SK-N-MC (cell line): ENCODE results near the gene DSCAM.

ENCODE experiments used
- DNase-seq: peaks from one replicate; pipeline ENCODE4 v3.0.0-alpha.2; 2011; ENCODE audit warnings: low read depth, low spot score
- H3K27ac ChIP-seq: fragments of 200-600 bp; sonication (generic); 2 replicates; pipeline ENCODE4 v1.5.1; 2016; ENCODE audit warnings: mixed run types
- H3K36me3 ChIP-seq: fragments of 200-600 bp; sonication (generic); 2 replicates; pipeline ENCODE4 v1.6.1; 2017; ENCODE audit warnings: antibody characterized with exemption, low read length, mixed read lengths; ENCODE audit not compliant: insufficient read depth
- H3K4me3 ChIP-seq: fragments of 200-600 bp; sonication (generic); 2 replicates; pipeline ENCODE4 v1.5.1; 2016
- H3K9ac ChIP-seq: fragments of 200-600 bp; sonication (generic); 2 replicates; pipeline ENCODE4 v1.8.0; 2017; ENCODE audit warnings: mixed run types, mixed read lengths; ENCODE audit not compliant: insufficient read length
- H3K9me3 ChIP-seq: fragments of 200-600 bp; sonication (generic); 2 replicates; pipeline ENCODE4 v1.6.1; 2017; ENCODE audit warnings: low read depth, mild to moderate bottlenecking, antibody characterized with exemption, low read length, moderate library complexity, mixed read lengths
- EZH2 ChIP-seq: fragments of 200-600 bp; sonication (generic); IDR thresholded peaks from one replicate; pipeline ENCODE4 v1.6.1; 2017; ENCODE audit warnings: antibody characterized with exemption
- FOXP2 ChIP-seq: optimal IDR thresholded peaks from 2 replicates; pipeline ENCODE3; 2011; ENCODE audit warnings: mild to moderate bottlenecking, moderate library complexity; ENCODE audit not compliant: insufficient read depth; ENCODE audit errors: extremely low read length, control extremely low read depth
- POLR2AphosphoS5 ChIP-seq: IDR thresholded peaks from 2 replicates; pipeline ENCODE4 v1.6.1; 2012; ENCODE audit warnings: mild to moderate bottlenecking, low read depth, low read length, borderline replicate concordance

DSCAM gene

DNA sequence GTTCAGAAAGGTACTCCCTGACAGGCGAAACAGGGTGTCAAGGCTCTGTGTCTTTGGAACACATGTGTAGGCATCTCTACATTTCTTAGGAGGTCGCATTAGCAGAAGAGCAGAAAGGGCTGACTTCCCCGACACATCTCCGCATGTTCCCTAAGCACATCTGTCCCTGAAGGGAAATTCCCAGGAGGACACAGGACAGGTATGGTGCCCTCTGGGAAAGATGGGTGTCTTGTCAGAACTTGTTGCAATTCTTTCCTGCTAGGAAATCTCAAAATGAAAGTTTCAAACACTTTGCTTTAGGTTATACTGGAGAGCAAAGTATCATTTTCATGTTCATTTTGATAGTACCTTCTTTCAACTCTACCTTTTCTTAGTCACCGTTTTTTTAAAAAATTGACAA, 2.0 kb downstream of the DSCAM start:
- no peak overlapping the region for H3K27ac ChIP-seq

GRCh38 chr21:40842197-40842552, 4.8 kb downstream of the DSCAM start:
- DNase-seq = no peak
- Histone ChIP-seq H3K9ac (no peak overlapping the region), H3K36me3 (no peaks in the 10 kb centered on the region), H3K27ac (no peak overlapping the region), H3K9me3 (no peaks in the 10 kb centered on the region), H3K4me3 (no peak overlapping the region)
- no peak for TF ChIP-seq FOXP2
- no peak for TF ChIP-seq EZH2
- TF ChIP-seq POLR2AphosphoS5 = no peak

More for the DNA sequence above, 2.0 kb downstream of the DSCAM start:
- TF ChIP-seq POLR2AphosphoS5 (no peak), FOXP2 (no peak), EZH2 (no peak)
- DNase-seq = no peak
- H3K9me3 ChIP-seq = no peaks in the 10 kb centered on the region
- no peak overlapping the region for H3K4me3 ChIP-seq
- no peaks in the 10 kb centered on the region for H3K36me3 ChIP-seq
- H3K9ac ChIP-seq = no peak overlapping the region

DNA sequence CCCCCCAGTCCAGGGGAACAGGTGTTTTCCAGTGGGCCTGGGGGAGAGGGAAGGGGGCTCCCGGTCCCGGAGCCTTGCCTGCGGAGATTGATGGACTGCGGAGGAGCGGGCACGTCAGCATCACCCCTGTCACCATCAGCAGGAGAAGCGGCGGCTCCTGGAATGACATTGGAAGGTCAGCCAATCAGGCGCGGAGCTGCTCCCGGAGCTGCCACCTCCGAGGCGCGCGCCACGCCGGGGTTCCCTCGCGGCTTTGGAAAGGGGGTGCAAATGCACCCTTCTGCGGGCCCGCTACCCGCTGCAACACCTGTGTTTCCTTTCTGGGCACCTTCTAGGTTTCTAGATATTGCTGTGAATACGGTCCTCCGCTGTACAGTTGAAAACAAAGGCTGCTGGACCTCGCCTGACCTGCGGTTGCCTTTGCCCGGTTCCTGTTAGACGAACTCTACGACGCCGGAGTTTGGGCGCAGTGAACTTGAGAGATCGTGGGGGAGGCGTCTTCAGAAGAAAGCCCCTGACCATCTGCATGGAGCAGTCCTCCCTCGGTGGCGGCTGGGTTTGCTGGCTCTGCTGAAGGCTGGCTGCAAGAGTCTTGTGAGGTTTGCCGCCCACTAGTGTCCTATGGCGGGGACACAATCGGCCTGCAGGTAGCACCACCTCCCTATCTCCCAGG, 5.3 kb downstream of the DSCAM start:
- H3K4me3 ChIP-seq = no peak overlapping the region
- DNase-seq = no peak
- TF ChIP-seq EZH2 (no peak), FOXP2 (no peak), POLR2AphosphoS5 (no peak)

GRCh38 chr21:40840401-40841125, 6.4 kb downstream of the DSCAM start:
- Histone ChIP-seq H3K4me3 (no peak overlapping the region), H3K27ac (no peak overlapping the region), H3K36me3 (no peaks in the 10 kb centered on the region), H3K9ac (no peak overlapping the region), H3K9me3 (no peaks in the 10 kb centered on the region)
- no peak for TF ChIP-seq EZH2
- no peak for TF ChIP-seq POLR2AphosphoS5
- no peak for TF ChIP-seq FOXP2
- no peak for DNase-seq

More for the DNA sequence above, 5.3 kb downstream of the DSCAM start:
- no peaks in the 10 kb centered on the region for H3K36me3 ChIP-seq
- no peaks in the 10 kb centered on the region for H3K9me3 ChIP-seq
- H3K9ac ChIP-seq = no peak overlapping the region
- no peak overlapping the region for H3K27ac ChIP-seq

GRCh38 chr21:40839521-40839920, 7.4 kb downstream of the DSCAM start:
- no peak overlapping the region for H3K4me3 ChIP-seq
- no peaks in the 10 kb centered on the region for H3K36me3 ChIP-seq
- H3K9me3 ChIP-seq = no peaks in the 10 kb centered on the region
- H3K9ac ChIP-seq = no peak overlapping the region
- no peak for TF ChIP-seq FOXP2
- no peak for TF ChIP-seq EZH2
- TF ChIP-seq POLR2AphosphoS5 = no peak
- H3K27ac ChIP-seq = no peak overlapping the region
- DNase-seq = no peak

- Histone ChIP-seq H3K4me3 (no peak overlapping the region), H3K36me3 (no peaks in the 10 kb centered on the region), H3K9me3 (no peaks in the 10 kb centered on the region), H3K27ac (no peak overlapping the region), H3K9ac (no peak overlapping the region)
- no peak for TF ChIP-seq EZH2
- TF ChIP-seq POLR2AphosphoS5 = no peak
- no peak for TF ChIP-seq FOXP2
- no peak for DNase-seq
These were observed 9.5 kb downstream of the DSCAM start for GRCh38 chr21:40837456-40837855.

DNA sequence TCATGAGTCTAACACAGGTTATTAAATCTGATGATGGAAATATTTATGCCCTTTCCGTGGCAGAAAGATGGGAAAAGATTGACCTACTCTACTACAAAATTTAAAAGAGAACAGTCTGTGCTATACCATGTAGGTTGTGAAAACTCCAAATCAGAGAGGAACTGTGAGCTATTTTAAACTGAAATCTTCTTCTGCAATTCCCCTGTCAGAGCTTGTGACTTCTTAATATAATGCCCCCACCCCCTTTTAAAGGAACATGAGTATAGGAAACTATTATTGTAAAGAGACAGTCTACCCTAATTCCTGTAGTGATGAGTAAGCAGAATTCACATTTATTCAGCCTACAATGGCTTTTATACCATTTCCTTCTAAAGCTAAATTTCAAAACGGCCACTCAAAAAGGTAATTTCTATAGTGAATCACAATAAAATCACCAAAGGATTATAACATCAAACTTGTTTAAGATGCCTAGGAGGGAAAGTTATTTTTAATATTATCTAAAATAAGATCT, 11.7 kb downstream of the DSCAM start:
- Histone ChIP-seq H3K36me3 (no peaks in the 10 kb centered on the region), H3K27ac (peak overlapping the region; percentile 52), H3K9ac (peak overlapping the region; percentile 32), H3K4me3 (peak overlapping the region; percentile 16), H3K9me3 (no peaks in the 10 kb centered on the region)
- DNase-seq = no peak
- TF ChIP-seq POLR2AphosphoS5 (no peak), EZH2 (no peak), FOXP2 (no peak)

- Histone ChIP-seq H3K36me3 (no peaks in the 10 kb centered on the region), H3K9me3 (no peaks in the 10 kb centered on the region), H3K4me3 (peak overlapping the region; percentile 58), H3K27ac (peak overlapping the region; percentile 79), H3K9ac (peak overlapping the region; percentile 21)
- TF ChIP-seq EZH2 (no peak), POLR2AphosphoS5 (no peak), FOXP2 (no peak)
- DNase-seq = no peak
These were observed 13.8 kb downstream of the DSCAM start for GRCh38 chr21:40833184-40833583.
